ENCODE data around the gene ACTMAP.
A peak's percentile ranks its signal among the peaks of the same experiment; 100 is the strongest.

Gene ACTMAP

GRCh38 chr19:40754611-40755247 lies 4.5 kb upstream of the ACTMAP start:
- no peak for ATAC-seq
- no peak for TF ChIP-seq SNAI2 (CRISPR knock-in tag; IDR thresholded peaks at IDR 0.05)
- peak; percentile 78 for TF ChIP-seq ZNF70 (CRISPR knock-in tag; IDR thresholded peaks at IDR 0.05)

- ATAC-seq = no peak
- TF ChIP-seq TSHZ2 (CRISPR knock-in tag; IDR thresholded peaks at IDR 0.05) = no peak
- no peak for TF ChIP-seq ZFP3 (CRISPR knock-in tag; IDR thresholded peaks at IDR 0.05)
- no peak for TF ChIP-seq RARB (CRISPR knock-in tag; IDR thresholded peaks at IDR 0.05)
- TF ChIP-seq TOX (CRISPR knock-in tag; IDR thresholded peaks at IDR 0.05; ENCODE audit: borderline replicate concordance) = no peak
- TF ChIP-seq BACH2 (CRISPR knock-in tag; IDR thresholded peaks at IDR 0.05; ENCODE audit: borderline replicate concordance) = no peak
- no peak for TF ChIP-seq GLIS3 (CRISPR knock-in tag; IDR thresholded peaks at IDR 0.05)
- no peak for TF ChIP-seq ZNF70 (CRISPR knock-in tag; IDR thresholded peaks at IDR 0.05)
- TF ChIP-seq CREB5 (CRISPR knock-in tag; IDR thresholded peaks at IDR 0.05; ENCODE audit: low read depth) = no peak
- no peak for TF ChIP-seq OSR1 (CRISPR knock-in tag; IDR thresholded peaks at IDR 0.05)
- no peak for TF ChIP-seq PATZ1 (CRISPR knock-in tag; IDR thresholded peaks at IDR 0.05; ENCODE audit: borderline replicate concordance)
- no peak for TF ChIP-seq ZNF565 (CRISPR knock-in tag; conservative IDR thresholded peaks at IDR 0.05; ENCODE audit: low read depth)
- TF ChIP-seq PPARA (CRISPR knock-in tag; IDR thresholded peaks at IDR 0.05; ENCODE audit: borderline replicate concordance) = no peak
Observed at GRCh38 chr19:40752257-40752781, 2.0 kb upstream of the ACTMAP start.

GRCh38 chr19:40750874-40751537 lies 729 bp upstream of the ACTMAP start, which contains the start of gene SNRPA:
Gene SNRPA (plus strand): TSS chr19:40751203. CDS start chr19:40751409, 206 bp downstream.
- TF ChIP-seq TSHZ2 (CRISPR knock-in tag; IDR thresholded peaks at IDR 0.05) (no peak), ZFP3 (CRISPR knock-in tag; IDR thresholded peaks at IDR 0.05) (no peak), POU6F1 (CRISPR knock-in tag; IDR thresholded peaks at IDR 0.05; ENCODE audit: borderline replicate concordance, low read depth) (no peak), TCF4 (CRISPR knock-in tag; IDR thresholded peaks at IDR 0.05; ENCODE audit: borderline replicate concordance) (no peak), ISL1 (CRISPR knock-in tag; IDR thresholded peaks at IDR 0.05) (no peak), GLIS3 (CRISPR knock-in tag; IDR thresholded peaks at IDR 0.05) (no peak), CREB5 (CRISPR knock-in tag; IDR thresholded peaks at IDR 0.05; ENCODE audit: low read depth) (no peak), CSDC2 (CRISPR knock-in tag; IDR thresholded peaks at IDR 0.05) (no peak), ZFP30 (CRISPR knock-in tag; IDR thresholded peaks at IDR 0.05) (no peak), SNAI2 (CRISPR knock-in tag; IDR thresholded peaks at IDR 0.05) (no peak)
- ATAC-seq = peak; percentile 87

All from SK-N-SH treated with all-trans-retinoic acid at 6 μM for 48 hours (cell line).